Spleen (tissue), 11 donors: Measurements from ENCODE around the gene CYB5B. TPM values are rescaled to one million over a fixed set of nuclear protein-coding genes. Genes with fewer than 3 reads are reported as not detected.

ENCODE experiments used
- DNase-seq: peaks from one replicate; pipeline ENCODE4 v3.0.0-alpha.2; 2020
- H3K27ac ChIP-seq, 8 donors: fragments of 200-600 bp; sonication (generic) in 7 of 8; 1 replicate in 4 of 8; 2 replicates in 4 of 8; pipeline versions ENCODE4 v1.5.0 to v1.8.0; 2016 to 2021; ENCODE audit warnings: inconsistent platforms in 4 of 8, mild to moderate bottlenecking in 4 of 8, moderate library complexity in 1 of 8
- H3K27me3 ChIP-seq, 7 donors: fragments of 200-600 bp; sonication (generic) in 6 of 7; replicated peaks in 1 of 7; 1 replicate in 4 of 7; 2 replicates in 3 of 7; pipeline versions ENCODE4 v1.5.0 to v1.8.0; 2016 to 2021; ENCODE audit warnings: inconsistent platforms in 3 of 7, mild to moderate bottlenecking in 1 of 7
- H3K36me3 ChIP-seq, 6 donors: fragments of 200-600 bp; sonication (generic) in 5 of 6; 1 replicate in 4 of 6; 2 replicates in 2 of 6; pipeline versions ENCODE4 v1.5.0 to v1.8.0; 2016 to 2021; ENCODE audit warnings: inconsistent platforms in 2 of 6
- H3K4me1 ChIP-seq, 6 donors: fragments of 200-600 bp; sonication (generic) in 5 of 6; 1 replicate in 3 of 6; 2 replicates in 3 of 6; pipeline versions ENCODE4 v1.5.0 to v1.8.0; 2016 to 2021; ENCODE audit warnings: inconsistent platforms in 3 of 6
- H3K4me3 ChIP-seq, 8 donors: fragments of 200-600 bp; sonication (generic) in 7 of 8; 1 replicate in 4 of 8; 2 replicates in 4 of 8; pipeline versions ENCODE4 v1.5.0 to v1.8.0; 2016 to 2021; ENCODE audit warnings: inconsistent platforms in 4 of 8, mild to moderate bottlenecking in 4 of 8, moderate library complexity in 2 of 8
- H3K9me3 ChIP-seq, 8 donors: fragments of 200-600 bp; sonication (generic) in 7 of 8; 1 replicate in 4 of 8; 2 replicates in 4 of 8; pipeline versions ENCODE4 v1.5.0 to v1.8.0; 2016 to 2021; ENCODE audit warnings: inconsistent platforms in 4 of 8
- POLR2A ChIP-seq, 3 donors: fragments of 450-650 bp; IDR thresholded peaks; one replicate each; pipeline ENCODE4 v1.5.1; 2017; ENCODE audit warnings: antibody characterized with exemption in 3 of 3, mild to moderate bottlenecking in 1 of 3
- POLR2AphosphoS5 ChIP-seq, 3 donors: sonication (generic); formaldehyde crosslinking; IDR thresholded peaks; one replicate each; pipeline ENCODE4 v1.5.1; 2017; ENCODE audit warnings: antibody characterized with exemption in 3 of 3
- WGBS, 5 donors: extraction: QIAGEN DNeasy Blood & Tissue Kit in 3 of 5; methylation state at CpG; one replicate each; pipeline versions ENCODE4 v1.1.5 to v1.1.7; 2013 to 2018; 5-methylcytosine and 5-hydroxymethylcytosine counted together
- intact Hi-C: fragments of 100-400 bp; cut with DNase I; formaldehyde crosslinking; loops from one replicate; pipeline ENCODE4 v1.15.0; 2023; ENCODE audit warnings: low total_unique reads
- polyA plus RNA-seq, 3 donors: library from polyadenylated mRNA; stranded (reverse); fragments of 200-250 nt; gene quantifications; one replicate each; pipeline ENCODE4 v1.2.1, GENCODE V29; 2013
- total RNA-seq, 7 donors: library from RNA; depleted of rRNA in 3 of 7; stranded (reverse); fragments of >200 nt in 3 of 7; fragmentation: NEBNext Ultra II Directional in 4 of 7; extraction: Animal tissue kit (Norgen Biotek cat#: 25700) in 4 of 7; gene quantifications; one replicate each; pipeline versions ENCODE4 v1.1.0 to v1.2.1, GENCODE V29; 2016 to 2021
- TF ChIP-seq, protein P1 (sequence below), 11 experiments: fragments of 200-600 bp in 7 of 11; fragments of 450-650 bp in 4 of 11; sonication (generic) in 4 of 11; IDR thresholded peaks in 8 of 11; conservative IDR thresholded peaks in 3 of 11; 1 replicate in 7 of 11; 2 replicates in 4 of 11; pipeline versions ENCODE4 v1.4.0 to v1.8.0; 2016 to 2021; ENCODE audit warnings: antibody characterized with exemption in 11 of 11, inconsistent platforms in 4 of 11, mild to moderate bottlenecking in 1 of 11
- donor health status: healthy with polysubstance abuse.
- donor health status: DM: no; HTN: no; CAD: no; lungs with moderate emphysema.
- donor health status: DM: no; HTN: no; CAD: no.
- donor health status: Bipolar disorder and iron deficiency.
- donor health status: healthy.
- donor health status: DM: no; HTN: no; CAD: no.
- donor health status: DM: yes; HTN: yes; CAD: no.

CYB5B gene
- total and polyA plus RNA-seq, 10 donors, result 36.8 to 80.5 (median 61.1) TPM

DNA sequence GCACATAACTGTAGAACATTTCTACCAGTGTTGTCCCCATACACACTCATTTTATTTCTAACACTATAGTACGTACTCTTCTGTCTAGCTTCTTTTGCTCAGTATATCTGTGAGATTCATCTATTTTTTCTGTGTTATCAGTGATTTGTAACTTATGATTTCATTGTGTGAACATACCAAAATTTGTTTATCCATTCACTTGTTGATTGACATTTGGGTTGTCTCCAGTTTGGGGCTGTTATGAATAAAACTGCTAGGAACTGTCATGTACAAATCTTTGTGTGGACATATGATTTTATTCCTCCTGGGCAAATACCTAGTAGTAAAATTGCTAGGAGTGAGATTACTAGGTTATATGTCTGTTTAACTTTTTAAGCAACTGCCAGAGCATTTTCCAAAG, 9.6 kb downstream of the CYB5B start:
- no peak for DNase-seq
- no peak overlapping the region for H3K27ac ChIP-seq
- no peak overlapping the region for H3K4me3 ChIP-seq
- peaks cover 0 to 71% (median 37%) of the 10 kb centered on the region in 6 donors for H3K36me3 ChIP-seq
- intact Hi-C loops, result no loop called here
- peaks cover 15 to 63% (median 31%) of the 10 kb centered on the region in 6 donors for H3K4me1 ChIP-seq
- H3K27me3 ChIP-seq, result no peaks in the 10 kb centered on the region
- 87 to 100% (median 97%) methylated on average over 1 of the region's 1 CpG for WGBS, 5 donors
- H3K9me3 ChIP-seq, result peaks cover 0 to 5% (median 2%) of the 10 kb centered on the region in 8 donors
- TF ChIP-seq, protein P1, sequence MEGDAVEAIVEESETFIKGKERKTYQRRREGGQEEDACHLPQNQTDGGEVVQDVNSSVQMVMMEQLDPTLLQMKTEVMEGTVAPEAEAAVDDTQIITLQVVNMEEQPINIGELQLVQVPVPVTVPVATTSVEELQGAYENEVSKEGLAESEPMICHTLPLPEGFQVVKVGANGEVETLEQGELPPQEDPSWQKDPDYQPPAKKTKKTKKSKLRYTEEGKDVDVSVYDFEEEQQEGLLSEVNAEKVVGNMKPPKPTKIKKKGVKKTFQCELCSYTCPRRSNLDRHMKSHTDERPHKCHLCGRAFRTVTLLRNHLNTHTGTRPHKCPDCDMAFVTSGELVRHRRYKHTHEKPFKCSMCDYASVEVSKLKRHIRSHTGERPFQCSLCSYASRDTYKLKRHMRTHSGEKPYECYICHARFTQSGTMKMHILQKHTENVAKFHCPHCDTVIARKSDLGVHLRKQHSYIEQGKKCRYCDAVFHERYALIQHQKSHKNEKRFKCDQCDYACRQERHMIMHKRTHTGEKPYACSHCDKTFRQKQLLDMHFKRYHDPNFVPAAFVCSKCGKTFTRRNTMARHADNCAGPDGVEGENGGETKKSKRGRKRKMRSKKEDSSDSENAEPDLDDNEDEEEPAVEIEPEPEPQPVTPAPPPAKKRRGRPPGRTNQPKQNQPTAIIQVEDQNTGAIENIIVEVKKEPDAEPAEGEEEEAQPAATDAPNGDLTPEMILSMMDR (IDR thresholded peaks at IDR 0.05 in 8 of 11, conservative IDR thresholded peaks at IDR 0.05 in 3 of 11), result no peak
- TF ChIP-seq POLR2A (IDR thresholded peaks at IDR 0.05) (no peak), POLR2AphosphoS5 (IDR thresholded peaks at IDR 0.05) (no peak)

DNA sequence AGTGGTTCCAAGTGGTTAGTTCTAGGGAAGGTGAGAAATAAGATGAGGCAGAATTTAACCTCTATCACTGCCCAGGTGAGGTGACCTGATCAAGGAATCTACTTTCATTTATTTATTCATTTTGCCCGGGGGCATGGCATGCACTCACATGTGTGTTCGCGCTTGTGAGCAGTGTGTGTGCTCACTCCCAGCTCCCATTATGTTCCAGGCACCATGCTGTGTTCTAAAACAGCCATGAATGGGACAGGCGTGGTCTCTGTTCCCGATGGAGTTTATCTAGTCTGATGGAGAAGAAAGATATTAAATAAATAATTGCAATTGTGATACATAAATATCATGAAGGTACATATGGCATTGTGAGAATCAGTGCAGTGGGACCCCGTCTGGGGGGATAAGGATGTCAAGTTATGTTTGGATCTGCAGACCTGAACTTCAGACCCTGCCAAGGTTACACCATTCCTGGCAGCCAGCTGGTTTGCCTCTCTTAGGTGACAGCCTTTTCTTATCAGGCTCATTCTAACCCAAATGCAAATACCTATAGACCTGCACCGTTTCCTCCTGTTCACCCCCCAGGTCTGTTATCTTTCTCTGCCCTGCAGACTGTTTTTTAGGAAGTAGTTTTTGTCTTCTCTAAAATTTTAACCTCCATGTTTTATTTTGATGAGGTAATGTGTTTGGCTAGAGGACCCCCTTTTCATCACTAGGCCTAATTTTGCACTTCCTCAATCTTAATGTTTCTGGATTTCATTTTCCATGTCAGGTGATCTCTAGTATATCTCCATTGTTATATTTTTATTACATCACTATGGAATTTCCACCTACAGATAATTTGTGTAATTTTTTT, 11.8 kb downstream of the CYB5B start:
- WGBS, 5 donors, result 71 to 86% (median 73%) methylated on average over 7 of the region's 7 CpGs
- H3K9me3 ChIP-seq, result no peaks in the 10 kb centered on the region
- no peaks in the 10 kb centered on the region for H3K27me3 ChIP-seq
- peak overlapping the region in 7 of 8 donors; percentile 4 to 34 (median 18) for H3K27ac ChIP-seq
- intact Hi-C loops, result no loop called here
- peaks cover 15 to 84% (median 37%) of the 10 kb centered on the region in 6 donors for H3K4me1 ChIP-seq
- peak; percentile 19 for DNase-seq
- TF ChIP-seq, protein P1 (IDR thresholded peaks at IDR 0.05 in 8 of 11, conservative IDR thresholded peaks at IDR 0.05 in 3 of 11), result no peak
- no peak for TF ChIP-seq POLR2A (IDR thresholded peaks at IDR 0.05)
- TF ChIP-seq POLR2AphosphoS5 (IDR thresholded peaks at IDR 0.05), result no peak
- peaks cover 0 to 57% (median 22%) of the 10 kb centered on the region in 6 donors for H3K36me3 ChIP-seq
- H3K4me3 ChIP-seq, result no peak overlapping the region

DNA sequence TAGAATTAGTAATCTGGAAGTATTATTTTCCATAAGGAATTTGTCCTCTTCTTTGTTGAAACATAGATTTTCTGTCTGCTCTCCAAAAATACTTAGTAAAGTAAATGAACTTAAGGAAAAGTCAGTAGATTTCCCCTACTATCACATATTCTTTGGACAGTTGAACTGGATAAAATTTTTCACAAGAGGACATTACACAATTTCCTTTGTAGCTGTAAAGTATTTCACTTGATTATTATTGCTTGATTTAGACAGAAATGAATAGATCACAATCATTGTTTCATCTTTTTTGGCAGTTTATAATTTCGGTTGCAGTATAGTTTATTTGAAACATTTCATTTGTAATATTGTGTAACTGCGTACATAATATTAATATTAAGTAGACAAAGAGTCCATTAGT, 12.5 kb downstream of the CYB5B start:
- no peak for DNase-seq
- intact Hi-C loops, result no loop called here
- H3K27me3 ChIP-seq, result no peaks in the 10 kb centered on the region
- no peak overlapping the region for H3K4me3 ChIP-seq
- peaks cover 0 to 51% (median 16%) of the 10 kb centered on the region in 6 donors for H3K36me3 ChIP-seq
- TF ChIP-seq POLR2A (IDR thresholded peaks at IDR 0.05), result no peak
- no peak for TF ChIP-seq POLR2AphosphoS5 (IDR thresholded peaks at IDR 0.05)
- TF ChIP-seq, protein P1 (IDR thresholded peaks at IDR 0.05 in 8 of 11, conservative IDR thresholded peaks at IDR 0.05 in 3 of 11), result no peak
- no peaks in the 10 kb centered on the region for H3K9me3 ChIP-seq
- H3K4me1 ChIP-seq, result peaks cover 15 to 86% (median 42%) of the 10 kb centered on the region in 6 donors
- WGBS, 5 donors, result 42 to 71% (median 59%) methylated on average over 2 of the region's 2 CpGs
- H3K27ac ChIP-seq, result peak overlapping the region in 7 of 8 donors; percentile 4 to 34 (median 18)

DNA sequence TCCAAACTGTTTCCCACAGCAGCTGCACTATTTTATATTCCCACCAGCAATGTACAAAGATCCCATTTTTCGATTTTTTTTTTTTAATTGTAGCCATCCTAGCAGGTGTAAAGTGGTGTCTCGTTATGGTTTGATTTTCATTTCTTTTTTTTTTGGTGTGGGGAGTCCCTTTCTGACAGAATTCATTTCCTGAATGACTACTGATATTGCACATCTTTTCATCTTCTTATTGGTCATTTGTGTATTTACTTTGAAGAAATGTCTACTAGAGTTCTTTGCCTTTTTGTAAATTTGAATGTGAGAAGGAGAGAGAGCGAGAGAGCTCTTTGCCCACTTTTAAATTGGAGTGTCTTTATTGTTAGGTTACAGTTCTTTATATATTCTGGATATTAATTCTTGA, 14.0 kb downstream of the CYB5B start:
- DNase-seq, result no peak
- Histone ChIP-seq H3K9me3 (no peaks in the 10 kb centered on the region), H3K36me3 (peaks cover 0 to 39% (median 4%) of the 10 kb centered on the region in 6 donors), H3K4me1 (peaks cover 15 to 96% (median 45%) of the 10 kb centered on the region in 6 donors), H3K4me3 (no peak overlapping the region), H3K27ac (no peak overlapping the region), H3K27me3 (no peaks in the 10 kb centered on the region)
- TF ChIP-seq POLR2AphosphoS5 (IDR thresholded peaks at IDR 0.05) (no peak), POLR2A (IDR thresholded peaks at IDR 0.05) (no peak)
- TF ChIP-seq, protein P1 (IDR thresholded peaks at IDR 0.05 in 8 of 11, conservative IDR thresholded peaks at IDR 0.05 in 3 of 11), result no peak
- WGBS, 5 donors, result 52 to 60% (median 56%) methylated on average over 3 of the region's 3 CpGs
- intact Hi-C loops, result no loop called here
